Mononuclear cell (primary cell): Measurements from ENCODE around the gene XXYLT1. TPM values are rescaled to one million over a fixed set of nuclear protein-coding genes. Genes with fewer than 3 reads are reported as not detected.

Experiments used
- H3K27me3 ChIP-seq: 2 replicates; pipeline ENCODE4 v1.6.0; 2011; ENCODE audit warnings: low read length, control low read depth; ENCODE audit not compliant: insufficient read depth
- H3K4me1 ChIP-seq: 2 replicates; pipeline ENCODE4 v1.5.1; 2011; ENCODE audit warnings: mild to moderate bottlenecking, low read length, control low read depth; ENCODE audit not compliant: insufficient read depth
- H3K4me3 ChIP-seq: 2 replicates; pipeline ENCODE4 v1.5.1; 2011; ENCODE audit warnings: mild to moderate bottlenecking, low read length, moderate library complexity
- H3K9me3 ChIP-seq: 2 replicates; pipeline ENCODE4 v1.5.1; 2011; ENCODE audit warnings: low read depth, mild to moderate bottlenecking, control low read depth, low read length
- total RNA-seq: library from RNA; depleted of rRNA; stranded (reverse); fragments of >200 nt; gene quantifications from one replicate; pipeline ENCODE4 v1.2.3, GENCODE V29; 2012

Gene XXYLT1
- total RNA-seq, 1 donor = 9.0 TPM

GRCh38 chr3:195105841-195106417 lies 165.0 kb downstream of the XXYLT1 start:
- H3K9me3 ChIP-seq = no peaks in the 10 kb centered on the region
- peaks cover 62% of the 10 kb centered on the region for H3K4me1 ChIP-seq
- H3K27me3 ChIP-seq = no peaks in the 10 kb centered on the region
- H3K4me3 ChIP-seq = no peak overlapping the region

- Histone ChIP-seq H3K4me3 (no peak overlapping the region), H3K9me3 (no peaks in the 10 kb centered on the region), H3K27me3 (no peaks in the 10 kb centered on the region), H3K4me1 (peaks cover 65% of the 10 kb centered on the region)
These were observed 165.6 kb downstream of the XXYLT1 start for GRCh38 chr3:195105389-195105788.

GRCh38 chr3:195104340-195104739 lies 166.6 kb downstream of the XXYLT1 start:
- peaks cover 76% of the 10 kb centered on the region for H3K4me1 ChIP-seq
- no peaks in the 10 kb centered on the region for H3K9me3 ChIP-seq

GRCh38 chr3:195103623-195104022 lies 167.3 kb downstream of the XXYLT1 start:
- Histone ChIP-seq H3K27me3 (no peaks in the 10 kb centered on the region), H3K9me3 (no peaks in the 10 kb centered on the region), H3K4me3 (no peak overlapping the region), H3K4me1 (peaks cover 83% of the 10 kb centered on the region)

More at GRCh38 chr3:195104340-195104739, 166.6 kb downstream of the XXYLT1 start:
- Histone ChIP-seq H3K4me3 (no peak overlapping the region), H3K27me3 (no peaks in the 10 kb centered on the region)

- peaks cover 84% of the 10 kb centered on the region for H3K4me1 ChIP-seq
- no peak overlapping the region for H3K4me3 ChIP-seq
- H3K9me3 ChIP-seq = no peaks in the 10 kb centered on the region
- no peaks in the 10 kb centered on the region for H3K27me3 ChIP-seq
These were observed 168.1 kb downstream of the XXYLT1 start for GRCh38 chr3:195102609-195103467.

GRCh38 chr3:195101927-195102608 lies 168.9 kb downstream of the XXYLT1 start:
- H3K9me3 ChIP-seq = no peaks in the 10 kb centered on the region
- no peaks in the 10 kb centered on the region for H3K27me3 ChIP-seq
- peaks cover 86% of the 10 kb centered on the region for H3K4me1 ChIP-seq
- H3K4me3 ChIP-seq = no peak overlapping the region

- H3K4me3 ChIP-seq = no peak overlapping the region
- peaks cover 78% of the 10 kb centered on the region for H3K4me1 ChIP-seq
- H3K9me3 ChIP-seq = no peaks in the 10 kb centered on the region
These were observed 169.9 kb downstream of the XXYLT1 start for GRCh38 chr3:195101001-195101583.

GRCh38 chr3:195099951-195100785 lies 170.8 kb downstream of the XXYLT1 start:
- H3K4me1 ChIP-seq = peaks cover 79% of the 10 kb centered on the region
- no peaks in the 10 kb centered on the region for H3K27me3 ChIP-seq
- no peak overlapping the region for H3K4me3 ChIP-seq
- H3K9me3 ChIP-seq = no peaks in the 10 kb centered on the region

More at GRCh38 chr3:195101001-195101583, 169.9 kb downstream of the XXYLT1 start:
- no peaks in the 10 kb centered on the region for H3K27me3 ChIP-seq

- H3K4me3 ChIP-seq = no peak overlapping the region
These were observed 172.0 kb downstream of the XXYLT1 start for GRCh38 chr3:195098741-195099525.

GRCh38 chr3:195097331-195098255 lies 173.4 kb downstream of the XXYLT1 start:
- H3K27me3 ChIP-seq = no peaks in the 10 kb centered on the region
- H3K4me1 ChIP-seq = peaks cover 70% of the 10 kb centered on the region
- H3K4me3 ChIP-seq = no peak overlapping the region
- H3K9me3 ChIP-seq = no peaks in the 10 kb centered on the region

More at GRCh38 chr3:195098741-195099525, 172.0 kb downstream of the XXYLT1 start:
- Histone ChIP-seq H3K27me3 (no peaks in the 10 kb centered on the region), H3K9me3 (no peaks in the 10 kb centered on the region), H3K4me1 (peaks cover 80% of the 10 kb centered on the region)

GRCh38 chr3:195096484-195097330 lies 174.3 kb downstream of the XXYLT1 start:
- H3K9me3 ChIP-seq = no peaks in the 10 kb centered on the region
- H3K4me1 ChIP-seq = peaks cover 63% of the 10 kb centered on the region
- H3K27me3 ChIP-seq = no peaks in the 10 kb centered on the region
- no peak overlapping the region for H3K4me3 ChIP-seq

- Histone ChIP-seq H3K4me1 (peaks cover 59% of the 10 kb centered on the region), H3K27me3 (no peaks in the 10 kb centered on the region), H3K9me3 (no peaks in the 10 kb centered on the region), H3K4me3 (no peak overlapping the region)
These were observed 174.9 kb downstream of the XXYLT1 start for GRCh38 chr3:195096053-195096452.
